H1 (cell line): ENCODE data around the gene OPALIN. TPM values are rescaled to one million over a fixed set of nuclear protein-coding genes. Genes with fewer than 3 reads are reported as not detected.

Experiments used
- CTCF ChIA-PET: fragments of 300-600 bp; sonication (Branson Sonifier 250); formaldehyde crosslinking; loops from one replicate; lab custom pipeline; 2021; ENCODE audit not compliant: partially characterized antibody; lab: Charles Lee
- POLR2A ChIA-PET: fragments of 300-600 bp; sonication (Branson Sonifier 250); formaldehyde crosslinking; loops from one replicate; lab custom pipeline; 2021; ENCODE audit warnings: inconsistent platforms; ENCODE audit not compliant: partially characterized antibody; lab: Charles Lee
- DNase-seq, 2 experiments: peaks; one replicate each; pipeline versions ENCODE4 v3.0.0 to v3.0.0-alpha.2; 2010 to 2022; ENCODE audit warnings: low spot score in 2 of 2, low read depth in 1 of 2, mixed read lengths in 1 of 2
- FAIRE-seq: peaks from 2 replicates; lab custom pipeline; 2011; peaks lifted over from hg19 to GRCh38; lab: Jason Lieb, UNC
- H2AFZ ChIP-seq: 2 replicates; pipeline ENCODE4 v1.8.1; 2012; ENCODE audit warnings: low read length, inconsistent platforms
- H2AK5ac ChIP-seq: 2 replicates; pipeline ENCODE4 v1.6.1; 2013; ENCODE audit warnings: low read depth, low read length
- H2BK120ac ChIP-seq: replicated peaks from 2 replicates; pipeline ENCODE3; 2013; ENCODE audit warnings: low read depth, low read length, inconsistent platforms
- H2BK12ac ChIP-seq: 2 replicates; pipeline ENCODE4 v1.6.1; 2013; ENCODE audit warnings: low read depth, low read length
- H2BK15ac ChIP-seq: 2 replicates; pipeline ENCODE4 v1.6.1; 2013; ENCODE audit warnings: low read length
- H2BK20ac ChIP-seq: 2 replicates; pipeline ENCODE4 v1.6.1; 2013; ENCODE audit warnings: low read length
- H2BK5ac ChIP-seq: 2 replicates; pipeline ENCODE4 v1.6.1; 2013; ENCODE audit warnings: low read depth, low read length
- H3K14ac ChIP-seq: 2 replicates; pipeline ENCODE4 v1.6.1; 2013; ENCODE audit warnings: inconsistent platforms; ENCODE audit not compliant: insufficient read length
- H3K18ac ChIP-seq: 2 replicates; pipeline ENCODE4 v1.6.1; 2013; ENCODE audit warnings: low read length; ENCODE audit errors: extremely low read depth
- H3K23ac ChIP-seq: 2 replicates; pipeline ENCODE4 v1.6.1; 2013; ENCODE audit warnings: inconsistent platforms; ENCODE audit not compliant: insufficient read length
- H3K23me2 ChIP-seq: 2 replicates; pipeline ENCODE4 v1.6.1; 2013; ENCODE audit warnings: low read depth, low read length
- H3K27ac ChIP-seq: 2 replicates; pipeline ENCODE4 v1.6.1; 2011; ENCODE audit warnings: low read depth, low read length, inconsistent platforms
- H3K27me3 ChIP-seq, 4 experiments: replicated peaks in 1 of 4; 1 replicate in 1 of 4; 2 replicates in 3 of 4; pipeline versions ENCODE4 v1.6.1 to v1.8.1; 2011 to 2013; ENCODE audit warnings: low read length in 3 of 4, mild to moderate bottlenecking in 3 of 4, inconsistent platforms in 2 of 4, mixed read lengths in 2 of 4, moderate library complexity in 1 of 4; ENCODE audit not compliant: control insufficient read depth in 3 of 4, insufficient read depth in 3 of 4; ENCODE audit errors: extremely low read depth in 1 of 4
- H3K36me3 ChIP-seq, 4 experiments: 2 replicates each; pipeline versions ENCODE4 v1.6.1 to v1.8.1; 2011 to 2013; ENCODE audit warnings: mild to moderate bottlenecking in 4 of 4, low read length in 3 of 4, moderate library complexity in 2 of 4, control low read depth in 1 of 4, inconsistent platforms in 1 of 4; ENCODE audit not compliant: insufficient read depth in 4 of 4, control insufficient read depth in 2 of 4
- H3K4ac ChIP-seq: replicated peaks from 2 replicates; pipeline ENCODE3; 2013; ENCODE audit warnings: low read length, low read depth, mixed read lengths, inconsistent platforms; ENCODE audit not compliant: insufficient read length
- H3K4me1 ChIP-seq, 4 experiments: replicated peaks in 1 of 4; 1 replicate in 1 of 4; 2 replicates in 3 of 4; pipeline versions ENCODE4 v1.6.1 to v1.8.1; 2011 to 2013; ENCODE audit warnings: low read length in 3 of 4, inconsistent platforms in 2 of 4, mixed read lengths in 1 of 4; ENCODE audit not compliant: insufficient read depth in 4 of 4, control insufficient read depth in 3 of 4
- H3K4me2 ChIP-seq, 2 experiments: 2 replicates each; pipeline versions ENCODE4 v1.6.1 to v1.8.1; 2011 to 2013; ENCODE audit warnings: low read depth in 2 of 2, low read length in 2 of 2, control low read depth in 1 of 2, inconsistent platforms in 1 of 2, mild to moderate bottlenecking in 1 of 2; ENCODE audit not compliant: insufficient read depth in 1 of 2
- H3K4me3 ChIP-seq, 4 experiments: fragments of 200-600, 300-600 bp in 1 of 4; sonication (generic), shearing (Covaris generic), sonication (Bioruptor Twin) in 1 of 4; 2 replicates each; pipeline versions ENCODE4 v1.5.1 to v1.8.1; 2011 to 2016; ENCODE audit warnings: low read length in 4 of 4, low read depth in 3 of 4, control low read depth in 2 of 4, inconsistent platforms in 2 of 4, mild to moderate bottlenecking in 2 of 4, mixed read lengths in 1 of 4, moderate library complexity in 1 of 4; ENCODE audit not compliant: insufficient read depth in 2 of 4; ENCODE audit errors: extremely low read depth in 1 of 4
- H3K56ac ChIP-seq: replicated peaks from 2 replicates; pipeline ENCODE3; 2013; ENCODE audit warnings: low read depth, mild to moderate bottlenecking, mixed read lengths, low read length, inconsistent platforms; ENCODE audit not compliant: insufficient read length
- H3K79me1 ChIP-seq: 2 replicates; pipeline ENCODE4 v1.6.1; 2013; ENCODE audit warnings: low read depth, low read length, control low read depth
- H3K79me2 ChIP-seq, 2 experiments: 2 replicates each; pipeline versions ENCODE4 v1.6.1 to v1.8.1; 2012 to 2013; ENCODE audit warnings: low read length in 2 of 2, mild to moderate bottlenecking in 2 of 2, inconsistent platforms in 1 of 2; ENCODE audit not compliant: insufficient read depth in 2 of 2, control insufficient read depth in 1 of 2
- H3K9ac ChIP-seq, 4 experiments: replicated peaks in 1 of 4; 1 replicate in 1 of 4; 2 replicates in 3 of 4; pipeline versions ENCODE4 v1.6.1 to v1.8.1; 2011 to 2013; ENCODE audit warnings: low read depth in 3 of 4, low read length in 3 of 4, control low read depth in 2 of 4, mild to moderate bottlenecking in 2 of 4, moderate library complexity in 2 of 4, inconsistent platforms in 1 of 4; ENCODE audit errors: extremely low read depth in 1 of 4
- H3K9me3 ChIP-seq, 2 experiments: 2 replicates each; pipeline versions ENCODE4 v1.6.1 to v1.8.1; 2012 to 2013; ENCODE audit warnings: mild to moderate bottlenecking in 2 of 2, moderate library complexity in 2 of 2, control low read depth in 1 of 2, inconsistent platforms in 1 of 2, low read depth in 1 of 2, low read length in 1 of 2, mixed read lengths in 1 of 2; ENCODE audit not compliant: insufficient read depth in 2 of 2
- H4K20me1 ChIP-seq, 2 experiments: replicated peaks in 1 of 2; 2 replicates each; pipeline versions ENCODE3 to v1.8.1; 2011 to 2013; ENCODE audit warnings: inconsistent platforms in 2 of 2, low read length in 2 of 2, mild to moderate bottlenecking in 1 of 2; ENCODE audit not compliant: insufficient read depth in 2 of 2, control insufficient read depth in 1 of 2
- H4K5ac ChIP-seq: 2 replicates; pipeline ENCODE4 v1.6.1; 2013; ENCODE audit warnings: low read length, low read depth, mixed read lengths, inconsistent platforms; ENCODE audit not compliant: insufficient read length
- H4K8ac ChIP-seq: 2 replicates; pipeline ENCODE4 v1.8.0; 2013; ENCODE audit warnings: mild to moderate bottlenecking, moderate library complexity, low read length, inconsistent platforms; ENCODE audit not compliant: insufficient read depth; ENCODE audit errors: extremely low read depth
- H4K91ac ChIP-seq: replicated peaks from 2 replicates; pipeline ENCODE3; 2013; ENCODE audit warnings: low read length, mixed read lengths, inconsistent platforms; ENCODE audit not compliant: insufficient read length
- EP300 ChIP-seq, 2 experiments: IDR thresholded peaks; 1 replicate in 1 of 2; 2 replicates in 1 of 2; pipeline ENCODE4 v1.6.1; 2011 to 2012; ENCODE audit warnings: low read depth in 2 of 2, low read length in 2 of 2, mild to moderate bottlenecking in 2 of 2, borderline replicate concordance in 1 of 2, inconsistent platforms in 1 of 2, moderate library complexity in 1 of 2
- GABPA ChIP-seq: IDR thresholded peaks from 2 replicates; pipeline ENCODE4 v1.6.1; 2011; ENCODE audit warnings: mild to moderate bottlenecking, low read length, moderate library complexity, borderline replicate concordance; ENCODE audit not compliant: insufficient read depth
- JUND ChIP-seq: IDR thresholded peaks from 2 replicates; pipeline ENCODE4 v1.6.1; 2011; ENCODE audit warnings: mild to moderate bottlenecking, improper control_type of control experiment, low read length
- PHF8 ChIP-seq: fragments of 200-600 bp; sonication (generic); conservative IDR thresholded peaks from 2 replicates; pipeline ENCODE4 v1.7.1; 2012; ENCODE audit warnings: low read depth, mild to moderate bottlenecking, inconsistent platforms, low read length, moderate library complexity
- SIRT6 ChIP-seq: IDR thresholded peaks from one replicate; pipeline ENCODE4 v1.7.1; 2012; ENCODE audit warnings: low read length, inconsistent platforms
- SIX5 ChIP-seq: IDR thresholded peaks from 2 replicates; pipeline ENCODE4 v1.6.1; 2011; ENCODE audit warnings: mild to moderate bottlenecking, low read depth, low read length
- WGBS, 2 experiments: shearing (Covaris generic) in 1 of 2; methylation state at CpG; one replicate each; pipeline versions ENCODE4 v1.1.6 to v1.1.7; 2013 to 2015; ENCODE audit warnings: low lambda C conversion rate in 2 of 2, mixed read lengths in 2 of 2, inconsistent platforms in 1 of 2, low coverage in 1 of 2, missing lambda C conversion rate in 1 of 2; ENCODE audit not compliant: insufficient replicate concordance in 2 of 2, insufficient coverage in 1 of 2, insufficient read length in 1 of 2; ENCODE audit errors: extremely low coverage in 1 of 2, missing lambda C conversion rate in 1 of 2; 5-methylcytosine and 5-hydroxymethylcytosine counted together
- polyA plus RNA-seq, 7 experiments: library from polyadenylated mRNA; depleted of rRNA in 3 of 7; stranded (reverse) in 5 of 7; unstranded in 2 of 7; fragments of >200 nt in 5 of 7; fragments of 200-250 nt in 2 of 7; gene quantifications; 1 replicate in 5 of 7; 2 replicates in 1 of 7; 4 replicates in 1 of 7; pipeline versions ENCODE4 v1.2.1 to v1.2.3, GENCODE V29; 2011 to 2013; ENCODE audit warnings: missing spikeins in 2 of 7, mixed read lengths in 2 of 7
- total RNA-seq: library from RNA; stranded (reverse); fragmentation: NEBNext Ultra II Directional; extraction: Animal tissue kit (Norgen Biotek cat#: 25700); gene quantifications from 2 replicates; pipeline ENCODE4 v1.2.1, GENCODE V29; 2021

OPALIN gene
- total and polyA plus RNA-seq, 2 of the 8 experiments (the other 6 are each of a cell fraction or from before 2014, with no cell fraction given): 0.03 TPM; not detected in 1

DNA sequence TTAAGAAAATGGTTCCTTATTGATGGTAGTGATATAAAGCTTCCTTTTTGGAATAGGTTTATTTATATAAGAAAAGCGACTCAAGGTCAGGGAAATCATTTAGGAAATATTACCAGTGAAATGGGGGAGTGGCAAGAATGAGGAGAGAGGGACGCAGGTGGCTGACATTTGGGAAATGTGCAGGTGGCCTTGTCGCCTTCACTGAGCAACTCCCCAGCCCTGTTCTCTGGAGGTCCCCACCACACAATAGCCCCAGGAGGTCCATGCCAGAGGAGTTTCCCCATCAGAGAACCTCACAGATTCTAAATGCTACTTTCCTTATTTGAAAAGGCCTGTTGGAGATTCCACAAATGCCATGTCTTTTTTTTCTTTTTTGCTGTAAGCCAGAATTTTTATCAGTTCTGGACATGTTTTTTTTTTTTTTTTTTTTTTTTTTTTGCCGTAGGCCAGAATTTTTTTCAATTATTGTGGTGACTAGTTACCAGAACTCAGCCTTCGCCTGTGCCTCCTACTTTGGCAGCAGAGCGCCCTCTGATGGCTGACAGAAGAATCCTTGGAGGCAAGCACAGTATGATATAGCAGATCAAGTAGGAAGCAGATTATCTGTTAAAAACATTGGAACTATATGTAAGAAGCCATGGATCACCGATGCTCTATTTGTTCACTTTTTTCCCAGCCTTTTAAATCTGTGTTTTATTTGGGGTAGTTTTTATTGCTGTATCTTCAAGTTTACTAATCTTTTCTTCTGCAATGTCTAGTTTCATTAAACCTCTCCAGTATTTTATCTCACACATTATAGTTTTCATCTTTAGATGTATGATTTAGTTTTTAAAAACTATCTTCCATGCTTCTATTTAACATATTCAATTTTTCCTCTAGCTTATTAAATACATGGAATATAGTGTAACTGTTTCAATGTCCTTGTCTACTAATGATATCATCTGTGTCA lies 18.6 kb downstream of the OPALIN start:
- H3K27me3 ChIP-seq: peaks cover 0 to 1% (median 0%) of the 10 kb centered on the region in 4 experiments; a peak in 1 of 7 replicates
- no peak overlapping the region for H3K4me3 ChIP-seq
- no peak overlapping the region for H3K27ac ChIP-seq
- no peaks in the 10 kb centered on the region for H3K36me3 ChIP-seq
- no peak overlapping the region for H3K56ac ChIP-seq
- no peak overlapping the region for H4K8ac ChIP-seq
- ChIA-PET POLR2A (interaction anchor here (0.6 kb wide), 1 partner anchor 18 kb away, joined by 3 read pairs; no protein-coding TSS in a partner anchor), CTCF (interaction anchor here (0.6 to 9.0 kb wide), 43 partner anchors 9 to 390 kb away, joined by 3 to 197 read pairs (median 4); partner anchors contain the start of genes BLNK, DNTT, OPALIN and TLL2)
- no peaks in the 10 kb centered on the region for H4K20me1 ChIP-seq
- no peak overlapping the region for H4K91ac ChIP-seq
- no peaks in the 10 kb centered on the region for H3K9me3 ChIP-seq
- no peak overlapping the region; the same call in 1 of the 2 replicates for H2BK12ac ChIP-seq
- H2AFZ ChIP-seq: no peak overlapping the region
- DNase-seq (peak in 1 of 2 experiments; percentile 74), FAIRE-seq (peak; percentile 13)
- no peak overlapping the region for H3K18ac ChIP-seq
- H2BK5ac ChIP-seq: no peak overlapping the region
- no peak overlapping the region for H3K4ac ChIP-seq
- H2BK20ac ChIP-seq: no peak overlapping the region
- no peak overlapping the region for H3K23ac ChIP-seq
- no peak overlapping the region for H2AK5ac ChIP-seq
- H4K5ac ChIP-seq: no peak overlapping the region
- H3K79me1 ChIP-seq: no peaks in the 10 kb centered on the region
- H3K4me2 ChIP-seq: no peak overlapping the region
- H3K14ac ChIP-seq: no peak overlapping the region
- no peak overlapping the region for H2BK120ac ChIP-seq
- no peak overlapping the region for H3K9ac ChIP-seq
- H3K4me1 ChIP-seq: peaks cover 0 to 14% (median 10%) of the 10 kb centered on the region in 4 experiments; a peak in 6 of 7 replicates
- no peaks in the 10 kb centered on the region for H3K79me2 ChIP-seq
- 40% methylated on average over 6 of the region's 7 CpGs; no CpG with 5 or more reads in 1 of the 2 experiments for WGBS, 2 experiments
- no peak overlapping the region for H2BK15ac ChIP-seq
- no peaks in the 10 kb centered on the region for H3K23me2 ChIP-seq
- TF ChIP-seq SIX5: no peak
- no peak for TF ChIP-seq GABPA
- TF ChIP-seq SIRT6: no peak
- 0 out of 2 replicates have a peak, but pooled peaks have one; percentile 24 for TF ChIP-seq JUND
- TF ChIP-seq PHF8: no peak
- no peak for TF ChIP-seq EP300 (IDR thresholded peaks at IDR 0.05; ENCODE audit: borderline replicate concordance in 1 of 2, low read depth in 2 of 2, low read length in 2 of 2)
